GM12872 (cell line): ENCODE data around the gene TALDO1.

Experiments
- TF ChIP-seq, protein P1 (sequence below): IDR thresholded peaks from 3 replicates; pipeline ENCODE4 v1.5.1; 2011; ENCODE audit warnings: low read depth, mild to moderate bottlenecking, low read length, moderate library complexity; ENCODE audit not compliant: insufficient read depth

The TALDO1 gene

GRCh38 chr11:746289-747157 is 741 bp upstream of the TALDO1 start:
- TF ChIP-seq, protein P1, sequence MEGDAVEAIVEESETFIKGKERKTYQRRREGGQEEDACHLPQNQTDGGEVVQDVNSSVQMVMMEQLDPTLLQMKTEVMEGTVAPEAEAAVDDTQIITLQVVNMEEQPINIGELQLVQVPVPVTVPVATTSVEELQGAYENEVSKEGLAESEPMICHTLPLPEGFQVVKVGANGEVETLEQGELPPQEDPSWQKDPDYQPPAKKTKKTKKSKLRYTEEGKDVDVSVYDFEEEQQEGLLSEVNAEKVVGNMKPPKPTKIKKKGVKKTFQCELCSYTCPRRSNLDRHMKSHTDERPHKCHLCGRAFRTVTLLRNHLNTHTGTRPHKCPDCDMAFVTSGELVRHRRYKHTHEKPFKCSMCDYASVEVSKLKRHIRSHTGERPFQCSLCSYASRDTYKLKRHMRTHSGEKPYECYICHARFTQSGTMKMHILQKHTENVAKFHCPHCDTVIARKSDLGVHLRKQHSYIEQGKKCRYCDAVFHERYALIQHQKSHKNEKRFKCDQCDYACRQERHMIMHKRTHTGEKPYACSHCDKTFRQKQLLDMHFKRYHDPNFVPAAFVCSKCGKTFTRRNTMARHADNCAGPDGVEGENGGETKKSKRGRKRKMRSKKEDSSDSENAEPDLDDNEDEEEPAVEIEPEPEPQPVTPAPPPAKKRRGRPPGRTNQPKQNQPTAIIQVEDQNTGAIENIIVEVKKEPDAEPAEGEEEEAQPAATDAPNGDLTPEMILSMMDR = no peak

GRCh38 chr11:748007-748359 is 719 bp downstream of the TALDO1 start:
- TF ChIP-seq, protein P1 = no peak

- TF ChIP-seq, protein P1 = no peak
Observed at GRCh38 chr11:749731-750130, 2.5 kb downstream of the TALDO1 start.

- TF ChIP-seq, protein P1 = no peak
Observed at GRCh38 chr11:760236-760635, 13.0 kb downstream of the TALDO1 start.

- TF ChIP-seq, protein P1 = no peak
Observed at GRCh38 chr11:761526-762108, 14.4 kb downstream of the TALDO1 start.

GRCh38 chr11:762421-763072 is 15.3 kb downstream of the TALDO1 start:
- TF ChIP-seq, protein P1 = no peak

DNA sequence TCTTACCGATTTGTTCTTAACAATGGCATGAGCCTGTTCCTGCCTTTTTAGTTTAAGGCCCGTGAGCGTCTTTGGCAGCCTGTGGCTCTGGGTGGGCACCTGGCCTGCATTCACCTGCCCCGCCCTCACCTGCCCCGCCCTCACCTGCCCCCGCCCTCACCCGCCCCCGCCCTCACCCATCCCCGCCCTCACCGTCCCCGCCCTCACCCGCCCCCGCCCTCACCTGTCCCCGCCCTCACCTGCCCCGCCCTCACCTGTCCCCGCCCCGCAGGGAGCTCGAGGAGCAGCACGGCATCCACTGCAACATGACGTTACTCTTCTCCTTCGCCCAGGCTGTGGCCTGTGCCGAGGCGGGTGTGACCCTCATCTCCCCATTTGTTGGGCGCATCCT is 15.8 kb downstream of the TALDO1 start:
- TF ChIP-seq, protein P1 = no peak
